HEK293T (cell line): ENCODE data around the gene PRPSAP2.

Experiments used
- ARNT ChIP-seq: fragments of 450-650 bp; IDR thresholded peaks from 2 replicates; pipeline ENCODE4 v1.6.1; 2017; ENCODE audit warnings: mild to moderate bottlenecking
- ELF4 ChIP-seq: fragments of 450-650 bp; IDR thresholded peaks from 2 replicates; pipeline ENCODE4 v1.6.1; 2017; ENCODE audit warnings: antibody characterized with exemption
- FOXK2 ChIP-seq: fragments of 450-650 bp; IDR thresholded peaks from 2 replicates; pipeline ENCODE4 v1.6.1; 2016; ENCODE audit warnings: mild to moderate bottlenecking
- FOXM1 ChIP-seq: fragments of 450-650 bp; IDR thresholded peaks from 2 replicates; pipeline ENCODE4 v1.6.1; 2017; ENCODE audit warnings: mild to moderate bottlenecking, borderline replicate concordance
- HDGF ChIP-seq: fragments of 450-650 bp; IDR thresholded peaks from 2 replicates; pipeline ENCODE4 v1.6.1; 2017; ENCODE audit warnings: antibody characterized with exemption, borderline replicate concordance
- LEF1 ChIP-seq: fragments of 450-650 bp; IDR thresholded peaks from 2 replicates; pipeline ENCODE4 v1.6.1; 2017; ENCODE audit warnings: mild to moderate bottlenecking, borderline replicate concordance
- SP1 ChIP-seq: fragments of 450-650 bp; IDR thresholded peaks from 2 replicates; pipeline ENCODE4 v1.6.1; 2017
- TARDBP ChIP-seq: fragments of 450-650 bp; IDR thresholded peaks from 2 replicates; pipeline ENCODE4 v1.6.1; 2016
- ZNF384 ChIP-seq: fragments of 450-650 bp; IDR thresholded peaks from 2 replicates; pipeline ENCODE4 v1.6.1; 2016

- TF ChIP-seq ZNF384 (no peak), ARNT (no peak), SP1 (no peak), LEF1 (no peak), FOXK2 (no peak), FOXM1 (no peak), TARDBP (no peak), ELF4 (no peak), HDGF (no peak)
Observed at GRCh38 chr17:18959845-18960240, 101.9 kb downstream of the PRPSAP2 start.
